ENCODE measurements around the gene ATIC.

Gene ATIC

DNA sequence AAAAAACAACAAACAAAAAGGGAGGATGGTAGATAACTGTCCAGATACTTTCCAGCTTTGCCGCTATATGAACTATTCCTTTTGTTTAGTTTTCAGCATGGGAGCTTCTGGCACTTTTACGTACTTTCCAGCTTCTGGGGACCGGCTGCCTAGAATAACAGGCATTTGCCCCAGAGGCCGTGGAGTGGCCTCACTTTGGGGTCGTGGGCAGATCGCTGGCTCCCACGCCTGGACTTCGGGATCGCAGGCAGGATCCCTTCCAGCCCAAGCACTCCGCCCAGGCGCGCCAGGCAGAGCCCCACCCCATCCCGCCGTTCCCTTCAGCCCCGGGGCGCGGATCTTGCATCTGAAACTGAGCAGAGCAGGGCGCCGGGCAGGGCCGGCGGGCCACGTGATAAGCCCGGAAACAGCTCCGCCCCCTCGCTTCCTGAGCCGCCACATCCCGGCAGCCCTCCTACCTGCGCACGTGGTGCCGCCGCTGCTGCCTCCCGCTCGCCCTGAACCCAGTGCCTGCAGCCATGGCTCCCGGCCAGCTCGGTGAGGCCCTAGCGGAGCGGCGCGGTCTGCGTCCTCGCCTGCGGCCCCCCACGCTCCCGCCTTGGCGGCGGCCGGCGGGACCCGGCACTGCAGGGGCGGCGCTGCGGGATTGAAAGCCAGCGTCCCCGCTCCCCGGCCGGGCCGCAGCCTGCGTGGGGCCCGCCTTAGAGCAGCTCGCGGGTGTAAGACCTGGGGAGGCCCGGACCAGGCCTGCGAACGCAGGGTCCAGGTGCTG lies at the start of gene ATIC:
Gene ATIC (plus strand): TSS at position 435 of the 772 bp plus-strand sequence. CDS start 84 bp downstream, at position 519.
- TF ChIP-seq, protein P1, sequence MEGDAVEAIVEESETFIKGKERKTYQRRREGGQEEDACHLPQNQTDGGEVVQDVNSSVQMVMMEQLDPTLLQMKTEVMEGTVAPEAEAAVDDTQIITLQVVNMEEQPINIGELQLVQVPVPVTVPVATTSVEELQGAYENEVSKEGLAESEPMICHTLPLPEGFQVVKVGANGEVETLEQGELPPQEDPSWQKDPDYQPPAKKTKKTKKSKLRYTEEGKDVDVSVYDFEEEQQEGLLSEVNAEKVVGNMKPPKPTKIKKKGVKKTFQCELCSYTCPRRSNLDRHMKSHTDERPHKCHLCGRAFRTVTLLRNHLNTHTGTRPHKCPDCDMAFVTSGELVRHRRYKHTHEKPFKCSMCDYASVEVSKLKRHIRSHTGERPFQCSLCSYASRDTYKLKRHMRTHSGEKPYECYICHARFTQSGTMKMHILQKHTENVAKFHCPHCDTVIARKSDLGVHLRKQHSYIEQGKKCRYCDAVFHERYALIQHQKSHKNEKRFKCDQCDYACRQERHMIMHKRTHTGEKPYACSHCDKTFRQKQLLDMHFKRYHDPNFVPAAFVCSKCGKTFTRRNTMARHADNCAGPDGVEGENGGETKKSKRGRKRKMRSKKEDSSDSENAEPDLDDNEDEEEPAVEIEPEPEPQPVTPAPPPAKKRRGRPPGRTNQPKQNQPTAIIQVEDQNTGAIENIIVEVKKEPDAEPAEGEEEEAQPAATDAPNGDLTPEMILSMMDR (IDR thresholded peaks at IDR 0.05; ENCODE audit: low read depth, low read length, missing control alignments): no peak
- DNase-seq: peak; percentile 93
- peaks cover 3% of the 10 kb centered on the region for H3K36me3 ChIP-seq (replicated peaks)
- in situ Hi-C loops (cut with HindIII; ENCODE audit: low pct_ligation_motif_present, low sequenced_read_pairs): no loop called here
- peak within 1 kb of the TSS; percentile 66 for H3K4me3 ChIP-seq (ENCODE audit: low read depth, low read length)
- peak within 1 kb of the TSS; percentile 80 for H3K27ac ChIP-seq
- H3K27me3 ChIP-seq (replicated peaks): no peaks in the 10 kb centered on the region

DNA sequence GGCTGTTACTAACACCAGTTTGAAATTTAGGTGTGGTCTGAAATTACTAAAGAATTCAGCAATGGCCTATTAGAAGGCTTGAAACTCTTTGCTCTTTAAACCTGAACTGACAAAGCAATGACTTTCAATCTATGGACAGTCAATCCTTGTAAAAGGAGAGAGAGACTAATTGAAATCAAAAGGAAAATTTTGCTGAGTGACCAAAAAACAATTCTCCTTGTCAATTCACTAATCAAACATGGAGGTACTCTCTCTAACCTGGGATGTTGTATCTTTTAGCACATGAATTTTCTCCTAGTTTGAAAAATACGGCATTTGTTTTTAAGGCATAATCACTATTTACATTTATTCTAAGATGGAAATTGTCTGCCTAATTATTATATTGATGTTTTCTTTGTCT lies 49.6 kb upstream of the ATIC start:
- no peaks in the 10 kb centered on the region for H3K36me3 ChIP-seq (replicated peaks)
- TF ChIP-seq, protein P1 (IDR thresholded peaks at IDR 0.05; ENCODE audit: low read depth, low read length, missing control alignments): no peak
- no peak overlapping the region for H3K27ac ChIP-seq
- H3K4me3 ChIP-seq (ENCODE audit: low read depth, low read length): no peak overlapping the region
- no peak for DNase-seq
- in situ Hi-C loops (cut with HindIII; ENCODE audit: low pct_ligation_motif_present, low sequenced_read_pairs): no loop called here
- no peaks in the 10 kb centered on the region for H3K27me3 ChIP-seq (replicated peaks)

DNA sequence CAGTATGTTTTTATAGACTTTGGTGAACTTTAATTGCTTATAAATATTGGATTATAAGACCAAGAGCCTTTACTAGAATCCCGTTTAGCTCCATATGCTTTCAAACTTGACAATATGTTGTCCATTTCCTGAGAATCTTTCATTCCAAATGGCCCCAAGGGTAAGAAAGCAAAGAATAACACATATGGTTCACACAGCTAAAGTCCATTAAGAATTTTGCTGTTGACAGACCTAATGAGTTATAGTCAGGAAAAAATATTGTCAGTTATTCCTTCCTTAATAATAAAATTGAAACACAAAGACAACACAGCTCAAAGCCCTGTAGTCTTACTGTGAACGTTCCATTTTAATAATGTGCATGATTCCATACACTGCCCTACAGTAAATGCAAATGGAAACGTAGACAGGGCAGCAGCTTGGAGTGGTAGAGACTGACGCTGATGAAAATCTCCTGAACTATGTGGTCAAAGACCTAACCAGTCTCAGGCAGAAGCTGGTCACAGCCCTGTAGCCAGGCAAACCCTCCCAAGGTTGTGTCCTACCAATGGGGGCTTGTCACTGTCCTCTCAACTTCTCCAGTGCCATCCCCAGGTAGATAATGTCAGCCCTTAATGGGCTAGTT lies 49.0 kb upstream of the ATIC start:
- no peaks in the 10 kb centered on the region for H3K36me3 ChIP-seq (replicated peaks)
- in situ Hi-C loops (cut with HindIII; ENCODE audit: low pct_ligation_motif_present, low sequenced_read_pairs): no loop called here
- DNase-seq: no peak

DNA sequence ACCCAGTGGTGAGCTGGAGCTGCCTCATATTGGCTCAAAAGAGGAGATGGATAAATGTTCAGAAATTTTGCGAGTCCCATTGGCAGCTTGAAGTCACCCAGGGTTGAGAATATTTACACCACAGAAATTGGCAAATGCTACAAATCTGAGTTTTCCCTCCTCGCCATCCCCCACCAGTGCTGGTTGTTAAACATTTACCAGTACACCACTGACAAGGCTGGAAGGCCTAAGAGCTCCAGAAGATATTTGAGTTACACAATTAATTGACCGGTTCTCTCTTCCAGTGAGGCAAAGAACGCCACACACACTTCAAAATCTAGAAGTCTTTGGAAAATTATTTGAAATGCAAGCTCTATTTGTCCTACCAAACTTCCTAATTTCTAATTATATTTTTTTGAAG lies 47.5 kb upstream of the ATIC start:
- in situ Hi-C loops (cut with HindIII; ENCODE audit: low pct_ligation_motif_present, low sequenced_read_pairs): no loop called here
- no peak for DNase-seq
- no peak overlapping the region for H3K27ac ChIP-seq
- H3K4me3 ChIP-seq (ENCODE audit: low read depth, low read length): no peak overlapping the region
- H3K36me3 ChIP-seq (replicated peaks): no peaks in the 10 kb centered on the region
- TF ChIP-seq, protein P1 (IDR thresholded peaks at IDR 0.05; ENCODE audit: low read depth, low read length, missing control alignments): no peak
- no peaks in the 10 kb centered on the region for H3K27me3 ChIP-seq (replicated peaks)

More for the DNA sequence above, 49.0 kb upstream of the ATIC start:
- TF ChIP-seq, protein P1 (IDR thresholded peaks at IDR 0.05; ENCODE audit: low read depth, low read length, missing control alignments): no peak
- Histone ChIP-seq H3K27me3 (replicated peaks) (no peaks in the 10 kb centered on the region), H3K27ac (no peak overlapping the region), H3K4me3 (ENCODE audit: low read depth, low read length) (no peak overlapping the region)

DNA sequence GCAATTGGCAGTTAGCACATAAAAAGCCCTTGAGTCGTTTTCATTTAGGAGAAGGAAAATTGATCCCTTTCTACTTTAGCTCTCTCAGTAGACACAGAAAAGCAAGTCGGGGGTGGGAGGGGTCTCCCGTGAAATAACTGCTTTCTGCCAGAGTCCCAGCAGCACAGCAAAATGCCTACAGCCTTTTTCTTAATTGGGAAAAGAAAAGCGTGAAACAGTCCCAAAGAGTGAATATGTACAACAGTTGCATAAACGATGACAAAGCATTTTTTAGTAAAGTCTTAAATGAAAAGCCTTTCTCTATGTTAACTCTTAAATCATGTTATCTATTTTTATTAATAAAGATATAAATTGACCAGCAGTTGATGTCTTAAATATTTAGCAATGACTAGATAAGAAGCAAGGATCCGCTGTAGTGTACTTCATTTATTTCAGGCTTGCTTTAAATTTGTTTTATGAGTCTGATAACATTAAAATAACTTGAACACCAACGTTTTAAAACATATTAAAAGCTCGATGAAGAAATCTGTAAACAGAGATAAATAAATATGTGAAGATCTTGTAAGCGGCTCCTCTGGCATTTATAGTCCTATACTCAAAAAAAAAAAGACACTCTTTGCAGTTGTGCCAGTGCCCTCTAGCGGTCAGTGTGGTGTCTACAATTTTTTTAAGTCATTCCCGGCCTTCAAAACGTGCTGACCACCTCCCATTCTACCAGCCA lies 42.3 kb upstream of the ATIC start:
- no peak overlapping the region for H3K4me3 ChIP-seq (ENCODE audit: low read depth, low read length)

More for the DNA sequence above, 42.3 kb upstream of the ATIC start:
- in situ Hi-C loops (cut with HindIII; ENCODE audit: low pct_ligation_motif_present, low sequenced_read_pairs): no loop called here
- Histone ChIP-seq H3K27me3 (replicated peaks) (no peaks in the 10 kb centered on the region), H3K36me3 (replicated peaks) (no peaks in the 10 kb centered on the region), H3K27ac (no peak overlapping the region)
- peak; percentile 74 for DNase-seq
- TF ChIP-seq, protein P1 (IDR thresholded peaks at IDR 0.05; ENCODE audit: low read depth, low read length, missing control alignments): peak; percentile 78
